RWPE2 (cell line): ENCODE measurements around the gene RASSF8.

Experiments
- ATAC-seq: fragments of 200-7000 bp; cut with Tn5 transposase; 3 replicates; pipeline ENCODE4 v1.9.1; 2021; ENCODE audit warnings: low read depth
- DNase-seq: peaks from one replicate; pipeline ENCODE4 v3.0.0-alpha.2; 2020; ENCODE audit warnings: low spot score
- H3K27ac ChIP-seq: fragments of 450-650 bp; 2 replicates; pipeline ENCODE4 v1.5.1; 2017; ENCODE audit warnings: mild to moderate bottlenecking; ENCODE audit not compliant: poor library complexity, severe bottlenecking
- H3K27me3 ChIP-seq: fragments of 250-450 bp; sonication (Bioruptor Pico); 2 replicates; pipeline ENCODE4 v1.5.1; 2021; ENCODE audit warnings: mild to moderate bottlenecking, moderate library complexity; ENCODE audit not compliant: insufficient read depth, poor library complexity, severe bottlenecking
- H3K36me3 ChIP-seq: fragments of 250-450 bp; sonication (Bioruptor Pico); 2 replicates; pipeline ENCODE4 v1.5.1; 2020; ENCODE audit warnings: low read depth, mild to moderate bottlenecking, moderate library complexity
- H3K4me1 ChIP-seq: fragments of 250-450 bp; sonication (Bioruptor Pico); 2 replicates; pipeline ENCODE4 v1.5.1; 2021; ENCODE audit warnings: mild to moderate bottlenecking, moderate library complexity; ENCODE audit not compliant: insufficient read depth, poor library complexity, severe bottlenecking
- H3K4me3 ChIP-seq: fragments of 250-450 bp; sonication (Bioruptor Pico); 2 replicates; pipeline ENCODE4 v1.5.1; 2021; ENCODE audit warnings: mild to moderate bottlenecking, moderate library complexity; ENCODE audit not compliant: severe bottlenecking
- H3K9me3 ChIP-seq: fragments of 250-450 bp; sonication (Bioruptor Pico); 2 replicates; pipeline ENCODE4 v1.5.1; 2021; ENCODE audit warnings: mild to moderate bottlenecking, moderate library complexity; ENCODE audit not compliant: severe bottlenecking
- TF ChIP-seq, protein P1 (sequence below): fragments of 450-650 bp; IDR thresholded peaks from one replicate; pipeline ENCODE4 v1.5.1; 2017; ENCODE audit warnings: mild to moderate bottlenecking, moderate library complexity; ENCODE audit not compliant: poor library complexity, severe bottlenecking

The RASSF8 gene

DNA sequence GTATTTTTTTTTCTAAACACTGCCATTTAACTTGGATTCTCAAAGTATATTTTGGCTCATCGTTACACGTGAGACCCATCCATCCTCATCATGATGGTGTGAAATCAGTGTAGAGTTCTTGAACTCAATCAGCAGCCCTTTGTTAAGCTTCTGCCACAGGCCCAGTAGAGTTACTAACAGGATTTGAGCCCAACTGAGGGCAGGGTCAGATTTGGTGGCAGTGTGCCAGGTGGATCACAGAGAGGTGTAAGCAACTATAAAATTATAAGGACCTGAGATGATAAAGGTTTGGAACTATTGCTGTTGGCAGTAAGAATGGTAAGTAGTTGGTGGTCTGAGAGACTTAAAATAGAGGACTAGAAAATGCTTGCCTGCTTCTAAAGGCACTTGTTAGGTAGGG lies 72.8 kb downstream of the RASSF8 start:
- Histone ChIP-seq H3K27ac (no peak overlapping the region), H3K4me3 (no peak overlapping the region), H3K9me3 (no peaks in the 10 kb centered on the region), H3K36me3 (no peaks in the 10 kb centered on the region), H3K27me3 (no peaks in the 10 kb centered on the region), H3K4me1 (no peaks in the 10 kb centered on the region)
- DNase-seq: no peak
- ATAC-seq: no peak
- TF ChIP-seq, protein P1, sequence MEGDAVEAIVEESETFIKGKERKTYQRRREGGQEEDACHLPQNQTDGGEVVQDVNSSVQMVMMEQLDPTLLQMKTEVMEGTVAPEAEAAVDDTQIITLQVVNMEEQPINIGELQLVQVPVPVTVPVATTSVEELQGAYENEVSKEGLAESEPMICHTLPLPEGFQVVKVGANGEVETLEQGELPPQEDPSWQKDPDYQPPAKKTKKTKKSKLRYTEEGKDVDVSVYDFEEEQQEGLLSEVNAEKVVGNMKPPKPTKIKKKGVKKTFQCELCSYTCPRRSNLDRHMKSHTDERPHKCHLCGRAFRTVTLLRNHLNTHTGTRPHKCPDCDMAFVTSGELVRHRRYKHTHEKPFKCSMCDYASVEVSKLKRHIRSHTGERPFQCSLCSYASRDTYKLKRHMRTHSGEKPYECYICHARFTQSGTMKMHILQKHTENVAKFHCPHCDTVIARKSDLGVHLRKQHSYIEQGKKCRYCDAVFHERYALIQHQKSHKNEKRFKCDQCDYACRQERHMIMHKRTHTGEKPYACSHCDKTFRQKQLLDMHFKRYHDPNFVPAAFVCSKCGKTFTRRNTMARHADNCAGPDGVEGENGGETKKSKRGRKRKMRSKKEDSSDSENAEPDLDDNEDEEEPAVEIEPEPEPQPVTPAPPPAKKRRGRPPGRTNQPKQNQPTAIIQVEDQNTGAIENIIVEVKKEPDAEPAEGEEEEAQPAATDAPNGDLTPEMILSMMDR: no peak

DNA sequence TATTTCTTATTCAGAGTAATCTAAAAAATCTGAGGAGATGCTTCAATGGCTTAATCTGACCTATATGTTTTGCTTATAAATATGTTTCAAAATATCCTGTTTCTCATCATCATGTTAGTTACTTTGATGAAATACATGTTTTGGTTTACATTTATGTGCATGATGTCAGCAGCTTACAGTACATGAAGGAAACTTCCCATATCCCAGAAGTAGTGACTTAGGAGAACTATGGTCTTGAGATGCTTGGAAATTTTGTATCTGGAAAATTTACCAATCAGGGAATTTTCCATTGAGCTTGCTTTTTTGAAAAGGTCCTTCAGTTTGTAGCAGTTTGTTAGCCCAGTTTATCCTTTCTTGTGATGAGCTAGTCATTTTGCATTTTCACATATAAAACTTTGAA lies 73.3 kb downstream of the RASSF8 start:
- Histone ChIP-seq H3K9me3 (no peaks in the 10 kb centered on the region), H3K4me3 (no peak overlapping the region), H3K4me1 (no peaks in the 10 kb centered on the region), H3K27ac (no peak overlapping the region), H3K36me3 (no peaks in the 10 kb centered on the region), H3K27me3 (no peaks in the 10 kb centered on the region)
- TF ChIP-seq, protein P1: no peak
- ATAC-seq (no peak), DNase-seq (no peak)

DNA sequence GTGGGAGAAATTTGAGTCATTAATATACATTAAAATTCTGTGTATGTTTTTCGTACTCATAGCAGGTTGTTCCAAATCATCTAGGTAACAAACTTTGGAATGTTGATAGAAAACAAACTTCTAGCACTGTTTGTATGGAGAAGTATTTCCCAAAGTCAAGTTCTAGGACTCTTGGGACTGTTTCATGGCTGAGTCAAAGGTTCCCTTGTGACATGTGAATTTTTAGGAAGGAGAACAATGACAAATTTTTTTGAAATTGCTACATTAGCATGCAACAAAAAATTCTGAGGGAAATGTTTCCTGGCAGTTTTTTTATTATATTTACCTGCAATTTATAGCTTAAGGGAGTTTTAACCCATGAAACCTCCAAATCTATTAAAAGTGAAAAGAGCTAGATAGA lies 73.8 kb downstream of the RASSF8 start:
- Histone ChIP-seq H3K27me3 (no peaks in the 10 kb centered on the region), H3K36me3 (no peaks in the 10 kb centered on the region), H3K9me3 (no peaks in the 10 kb centered on the region), H3K4me1 (no peaks in the 10 kb centered on the region), H3K27ac (no peak overlapping the region), H3K4me3 (no peak overlapping the region)
- TF ChIP-seq, protein P1: no peak
- DNase-seq (no peak), ATAC-seq (no peak)

DNA sequence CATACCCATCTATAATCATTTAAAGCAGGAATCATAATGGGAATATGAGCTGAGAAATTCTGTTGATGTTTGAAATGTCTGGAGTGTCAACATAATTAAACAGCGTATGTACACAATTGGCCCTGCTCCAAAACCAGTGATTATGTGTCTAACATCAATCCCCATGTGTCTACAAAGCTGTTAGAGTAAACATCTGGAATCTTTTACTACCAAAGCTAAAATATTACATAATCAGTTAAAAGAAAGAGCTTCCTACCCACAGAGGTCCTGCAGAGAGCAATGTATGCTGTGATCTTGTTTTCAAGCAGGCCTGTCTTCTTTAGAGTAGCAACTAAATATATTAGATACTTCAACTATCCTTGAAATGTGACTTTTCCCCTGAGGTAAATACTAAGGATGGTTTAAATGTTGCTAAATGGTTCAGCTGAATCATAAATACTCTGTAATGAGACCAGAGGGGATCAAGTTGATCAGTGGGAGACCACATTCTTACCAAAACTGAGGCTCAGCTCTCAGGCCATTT lies 74.3 kb downstream of the RASSF8 start:
- ATAC-seq: no peak
- no peak for DNase-seq
- H3K9me3 ChIP-seq: no peaks in the 10 kb centered on the region
- H3K27me3 ChIP-seq: no peaks in the 10 kb centered on the region
- H3K4me1 ChIP-seq: no peaks in the 10 kb centered on the region
- no peak overlapping the region for H3K4me3 ChIP-seq
- TF ChIP-seq, protein P1: no peak
- no peaks in the 10 kb centered on the region for H3K36me3 ChIP-seq
- H3K27ac ChIP-seq: no peak overlapping the region

DNA sequence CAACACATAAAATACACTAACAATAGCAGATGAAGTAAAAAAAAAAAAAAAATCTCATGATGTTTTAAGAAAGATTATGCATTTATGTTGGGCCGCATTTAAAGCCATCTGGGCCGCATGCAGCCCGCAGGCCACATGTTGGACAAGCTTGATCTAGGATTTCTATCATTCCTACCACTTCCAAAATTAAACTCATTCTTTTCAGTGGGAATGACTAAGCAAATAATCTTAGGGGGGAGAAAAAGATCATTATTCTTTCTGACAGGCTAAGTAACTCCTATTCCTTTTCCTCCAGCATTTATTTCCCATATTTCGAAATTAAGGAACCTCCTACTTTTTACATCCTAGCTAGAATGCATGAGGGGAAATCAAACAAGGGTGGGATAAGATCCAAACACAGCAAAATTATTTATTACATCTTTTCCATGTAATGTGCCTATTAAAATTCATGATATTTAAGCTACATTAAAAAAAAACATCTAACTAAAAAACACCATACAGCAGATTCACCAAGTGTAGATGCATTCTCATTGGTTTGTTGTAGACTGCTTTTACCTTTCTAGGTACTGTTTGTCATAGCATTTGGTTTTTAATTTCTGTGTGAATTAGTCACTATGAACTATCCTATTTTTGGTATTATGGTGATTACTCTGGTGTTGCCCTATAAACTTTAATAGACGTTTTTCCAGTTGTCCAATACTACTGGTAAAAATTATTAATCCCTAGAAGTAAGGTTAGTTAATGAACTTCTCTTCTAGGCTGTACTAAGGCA lies 76.1 kb downstream of the RASSF8 start:
- TF ChIP-seq, protein P1: no peak
- Histone ChIP-seq H3K36me3 (no peaks in the 10 kb centered on the region), H3K4me1 (no peaks in the 10 kb centered on the region), H3K27me3 (no peaks in the 10 kb centered on the region), H3K27ac (no peak overlapping the region), H3K9me3 (no peaks in the 10 kb centered on the region), H3K4me3 (no peak overlapping the region)
- DNase-seq: no peak
- no peak for ATAC-seq
